Stimulated activated CD8-positive, alpha-beta memory T cell treated with anti-CD3 and anti-CD28 coated beads, Interleukin-15, amount 100 ng/mL, for 24 hours (primary cell): Measurements from ENCODE around the gene CHMP4A.
A peak's percentile ranks its signal among the peaks of the same experiment; 100 is the strongest.
"Not testable (repeated sequence)": the region's sequence is repeated elsewhere in the genome, so short reads cannot be mapped to it uniquely, and the experiment has no call there.

Experiments used
- DNase-seq: peaks from one replicate; pipeline ENCODE4 v3.0.0-alpha.2; 2020; ENCODE audit warnings: low read depth

Gene CHMP4A

DNA sequence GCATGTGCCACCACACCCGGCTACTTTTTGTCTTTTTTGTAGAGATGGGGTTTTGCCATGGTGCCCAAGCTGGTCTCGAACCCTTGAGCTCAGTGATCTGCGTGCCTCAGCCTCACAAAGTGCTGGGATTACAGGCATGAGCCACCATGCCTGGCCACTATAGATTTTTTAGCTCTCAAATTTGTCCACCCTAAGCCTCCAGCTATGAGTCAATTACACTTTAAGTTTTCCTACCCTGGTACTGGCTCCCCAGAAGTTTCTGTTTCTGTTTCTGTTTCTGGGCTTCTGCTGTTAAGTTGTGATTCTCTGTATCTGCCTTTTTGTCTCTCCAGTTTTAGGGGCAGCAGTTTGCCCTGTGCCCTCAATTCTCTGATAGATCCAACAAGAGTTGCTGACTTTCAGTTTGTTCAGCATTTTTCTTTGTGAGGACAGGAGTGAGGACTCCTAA, 33.5 kb upstream of the CHMP4A start:
- no peak for DNase-seq

- DNase-seq = not testable (repeated sequence)
Observed at GRCh38 chr14:24245350-24245749, 32.1 kb upstream of the CHMP4A start.

- no peak for DNase-seq
Observed at GRCh38 chr14:24243336-24243836, 30.1 kb upstream of the CHMP4A start.

DNA sequence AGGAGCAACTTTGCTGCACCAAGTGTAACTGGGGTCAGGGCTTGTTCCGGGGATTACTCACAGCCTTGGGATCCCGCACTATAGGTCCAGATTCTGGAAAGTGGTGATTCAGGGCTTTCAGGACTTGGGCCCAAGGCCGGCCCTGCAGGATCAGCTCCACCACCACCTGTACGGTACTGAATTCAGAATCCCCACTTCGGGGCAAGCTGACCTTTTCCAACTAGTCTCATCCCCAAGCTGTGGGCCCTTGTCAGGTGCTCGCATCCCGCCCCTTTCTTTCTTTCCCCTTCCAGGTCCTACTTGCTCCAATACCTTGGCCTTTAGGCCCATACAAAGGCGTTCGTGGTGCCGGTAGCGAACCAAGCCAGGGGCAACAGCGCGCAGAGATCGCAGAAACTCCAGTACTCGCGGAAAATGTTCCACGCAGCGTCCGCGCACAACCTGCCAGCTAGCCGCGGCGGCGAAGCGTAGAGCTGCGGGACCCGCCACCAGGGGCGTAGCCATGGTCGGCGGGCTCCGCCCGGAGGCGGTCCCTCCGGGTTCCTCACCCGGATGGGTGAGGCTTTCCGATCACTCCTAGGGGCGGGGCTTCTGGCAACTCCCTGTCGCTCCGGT, 28.6 kb upstream of the CHMP4A start:
- peak; percentile 80 for DNase-seq

GRCh38 chr14:24240110-24240918, 27.0 kb upstream of the CHMP4A start:
- no peak for DNase-seq

DNA sequence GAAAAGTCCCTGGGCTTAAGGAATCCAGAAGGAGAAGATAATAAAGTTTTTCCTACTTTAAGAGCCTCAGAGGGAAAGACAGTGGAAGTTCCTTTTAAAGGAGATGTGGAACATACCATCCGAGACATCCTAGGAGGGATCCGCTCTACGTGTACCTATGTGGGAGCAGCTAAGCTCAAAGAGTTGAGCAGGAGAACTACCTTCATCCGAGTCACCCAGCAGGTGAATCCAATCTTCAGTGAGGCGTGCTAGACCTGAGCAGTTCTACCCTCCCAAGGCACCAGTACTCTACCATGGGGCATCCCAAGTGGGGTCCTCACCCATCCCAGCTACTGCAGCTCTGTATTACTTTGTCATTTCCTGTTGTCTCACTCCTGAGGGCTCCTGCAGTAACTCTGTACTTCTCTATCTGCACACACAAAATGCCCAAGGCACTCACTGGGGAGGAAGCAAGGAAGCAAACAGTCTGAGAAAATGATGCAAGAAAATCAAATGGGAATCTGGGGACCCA, 25.3 kb upstream of the CHMP4A start:
- no peak for DNase-seq

DNA sequence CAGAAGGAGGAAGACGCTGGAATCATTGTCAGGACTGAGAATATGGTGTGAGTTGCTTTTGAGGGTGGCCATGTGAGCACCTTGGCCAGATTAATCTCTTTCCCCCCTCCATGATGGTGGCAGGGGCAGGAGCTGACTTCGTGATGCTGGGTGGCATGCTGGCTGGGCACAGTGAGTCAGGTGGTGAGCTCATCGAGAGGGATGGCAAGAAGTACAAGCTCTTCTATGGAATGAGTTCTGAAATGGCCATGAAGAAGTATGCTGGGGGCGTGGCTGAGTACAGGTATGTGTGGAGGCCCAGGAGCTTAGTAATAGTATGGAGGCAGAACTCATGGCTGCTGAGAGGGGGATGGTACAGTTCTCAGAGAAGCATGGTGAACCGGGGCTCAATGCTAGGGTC, 24.8 kb upstream of the CHMP4A start:
- DNase-seq = no peak

DNA sequence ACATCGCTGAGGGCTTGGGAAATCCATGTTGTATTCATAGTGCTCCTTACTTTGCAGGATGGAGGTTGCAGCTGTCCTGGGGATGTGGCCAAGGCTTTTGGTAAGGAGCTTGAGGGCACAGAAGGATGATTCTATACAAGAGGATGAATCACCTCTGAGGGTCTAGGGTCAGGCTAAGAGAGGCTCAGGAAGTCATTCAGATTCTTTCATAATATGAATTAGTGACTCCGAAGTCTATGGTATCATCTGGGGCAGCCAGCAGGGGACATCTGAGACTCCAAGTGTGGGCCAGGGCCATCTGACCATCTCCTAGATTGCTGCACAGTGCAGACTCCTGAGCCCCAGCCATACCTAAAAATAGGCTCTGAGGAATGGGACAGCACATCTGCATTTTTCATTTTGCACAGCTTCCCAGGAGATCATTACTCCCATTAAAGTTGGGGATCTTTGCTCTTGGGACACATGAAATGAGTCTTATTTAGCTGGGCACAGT, 24.2 kb upstream of the CHMP4A start:
- no peak for DNase-seq

DNA sequence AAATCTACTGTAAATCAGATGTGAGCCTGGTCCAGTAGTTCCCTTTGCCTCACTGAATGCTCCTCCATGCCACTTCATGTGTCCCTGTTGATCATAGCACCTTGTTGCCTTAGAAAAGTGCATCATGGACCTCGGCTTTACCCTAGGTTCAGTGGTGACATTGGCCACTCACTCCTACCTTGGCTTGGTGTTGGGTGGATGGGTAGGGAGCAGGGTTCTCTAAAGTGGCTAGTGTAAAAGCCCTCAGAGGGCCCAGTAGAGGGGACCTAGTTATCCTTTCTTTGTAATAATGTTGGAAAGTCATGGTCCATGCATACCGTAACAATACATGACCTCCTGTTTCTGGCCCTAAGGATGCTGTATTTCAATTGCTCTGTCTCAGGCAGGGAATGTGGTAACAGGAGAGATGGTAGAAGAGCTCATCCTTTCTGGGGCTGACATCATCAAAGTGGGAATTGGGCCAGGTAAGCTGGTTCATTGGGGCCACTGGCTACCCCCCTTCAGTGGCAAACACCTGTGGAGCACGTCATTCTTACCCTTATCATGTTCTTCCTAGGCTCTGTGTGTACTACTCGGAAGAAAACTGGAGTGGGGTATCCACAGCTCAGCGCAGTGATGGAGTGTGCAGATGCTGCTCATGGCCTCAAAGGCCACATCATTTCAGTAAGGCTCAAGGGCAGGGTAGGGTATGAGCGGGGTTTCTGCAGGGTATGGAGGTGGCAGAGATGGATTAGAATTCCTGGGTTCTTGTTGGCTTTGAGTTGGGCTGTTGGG, 23.6 kb upstream of the CHMP4A start:
- no peak for DNase-seq

DNA sequence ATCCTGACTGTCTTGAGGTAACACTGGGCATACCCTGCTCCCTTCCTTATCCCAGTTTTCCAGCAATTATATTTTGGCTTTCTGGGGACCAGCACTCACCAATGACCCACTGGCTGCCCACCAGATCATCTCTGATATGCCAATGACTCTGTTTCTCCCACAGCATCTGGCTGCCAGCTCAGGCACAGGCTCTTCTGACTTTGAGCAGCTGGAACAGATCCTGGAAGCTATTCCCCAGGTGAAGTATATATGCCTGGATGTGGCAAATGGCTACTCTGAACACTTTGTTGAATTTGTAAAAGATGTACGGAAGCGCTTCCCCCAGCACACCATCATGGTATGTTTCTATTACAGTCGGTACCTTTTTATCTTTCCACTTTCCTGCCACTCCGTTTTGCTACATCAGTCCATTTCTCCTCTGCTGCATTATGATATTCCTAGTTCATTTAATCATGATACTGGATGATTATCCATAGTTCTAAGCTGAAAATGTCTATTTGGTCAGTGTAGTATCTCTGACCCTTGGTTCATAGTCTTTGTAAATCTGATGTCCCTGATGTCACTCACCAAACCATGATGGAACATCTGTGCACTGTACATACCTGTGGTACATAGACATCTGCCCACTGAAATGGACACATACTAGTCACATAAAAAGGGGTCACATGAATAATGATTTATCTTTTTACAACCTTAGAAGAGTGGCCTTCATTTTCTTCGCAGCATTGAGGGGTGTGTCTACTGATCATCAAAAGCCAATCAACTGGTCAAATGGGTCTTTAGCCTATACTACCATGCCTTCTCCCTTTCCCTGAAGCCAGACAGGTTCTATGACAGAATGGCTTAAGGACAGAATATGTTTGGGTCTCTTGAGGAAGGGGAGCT, 22.8 kb upstream of the CHMP4A start:
- no peak for DNase-seq

GRCh38 chr14:24234095-24235005, 21.1 kb upstream of the CHMP4A start:
- no peak for DNase-seq

DNA sequence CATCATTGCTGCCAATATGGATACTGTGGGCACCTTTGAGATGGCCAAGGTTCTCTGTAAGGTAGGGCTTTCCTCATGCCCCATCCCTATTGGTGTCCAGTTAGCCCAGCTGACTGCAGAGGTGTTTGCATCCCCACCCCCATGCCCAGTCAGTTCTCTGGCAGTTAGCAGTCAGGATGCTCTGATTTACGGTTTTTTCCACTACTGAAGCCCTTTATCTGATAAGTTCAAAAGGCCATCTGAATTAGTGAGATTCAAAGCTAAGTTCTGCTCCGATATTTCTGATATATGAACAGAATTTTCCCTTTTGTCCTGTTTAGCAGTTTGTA, 20.2 kb upstream of the CHMP4A start:
- DNase-seq = no peak

- DNase-seq = no peak
Observed at GRCh38 chr14:24232645-24233537, 19.6 kb upstream of the CHMP4A start, which contains the start of gene GMPR2. TSS of gene GMPR2 (plus strand) at chr14:24232929. CDS start at chr14:24233254, 325 bp downstream.

GRCh38 chr14:24232121-24232644, 18.9 kb upstream of the CHMP4A start, which contains the start of gene NEDD8:
TSS of gene NEDD8 (minus strand) at chr14:24232367. CDS start at chr14:24232267, 100 bp downstream.
- DNase-seq = peak; percentile 60

GRCh38 chr14:24231263-24232120, 18.2 kb upstream of the CHMP4A start:
- DNase-seq = no peak

- no peak for DNase-seq
Observed at GRCh38 chr14:24228902-24229301, 15.6 kb upstream of the CHMP4A start.

DNA sequence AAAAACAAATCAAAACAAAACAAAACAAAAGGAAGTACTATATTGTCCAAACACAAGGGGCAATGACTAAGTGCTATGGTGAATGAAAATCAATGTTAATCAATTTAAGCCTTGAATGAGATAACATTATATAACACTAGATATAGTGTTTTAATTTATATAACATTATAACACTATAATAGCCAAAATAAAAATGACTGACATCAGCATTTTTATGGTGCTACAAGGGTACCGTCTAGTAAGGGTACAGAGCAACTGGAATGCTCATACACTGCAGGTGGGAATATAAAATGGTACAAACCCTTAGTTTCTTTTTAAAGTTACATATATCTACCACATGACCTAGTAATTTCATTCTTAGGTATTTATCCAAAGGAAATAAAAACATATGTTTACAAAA, 13.2 kb upstream of the CHMP4A start:
- no peak for DNase-seq

DNA sequence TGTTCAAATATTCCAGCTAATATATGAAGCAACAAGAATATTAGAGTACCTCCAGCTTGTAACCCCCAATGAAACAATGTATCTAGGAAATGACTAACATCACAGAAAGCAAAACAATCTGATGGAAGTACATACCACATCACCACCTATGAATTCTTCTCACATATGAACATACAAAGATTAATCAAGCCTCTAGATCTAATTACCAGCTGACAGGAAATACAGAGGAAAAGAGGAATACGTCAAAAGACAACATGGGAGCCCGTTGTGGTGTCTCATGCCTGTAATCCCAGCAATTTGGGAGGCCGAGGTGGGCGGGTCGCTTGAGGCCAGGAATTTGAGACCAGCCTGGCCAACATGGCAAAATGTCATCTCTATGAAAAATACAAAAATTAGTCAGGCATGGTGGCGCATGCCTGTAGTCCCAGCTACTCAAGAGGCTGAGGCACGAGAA, 11.4 kb upstream of the CHMP4A start:
- DNase-seq = no peak
